GM21528 (cell line): ENCODE data around the gene ALK.

Experiments
- ATAC-seq: cut with Tn5 transposase; IDR thresholded peaks from one replicate; pipeline ENCODE4 v1.9.1; 2021; ENCODE audit warnings: mild to moderate bottlenecking, moderate library complexity; ENCODE audit not compliant: unreplicated experiment, low FRiP score

Gene ALK

DNA sequence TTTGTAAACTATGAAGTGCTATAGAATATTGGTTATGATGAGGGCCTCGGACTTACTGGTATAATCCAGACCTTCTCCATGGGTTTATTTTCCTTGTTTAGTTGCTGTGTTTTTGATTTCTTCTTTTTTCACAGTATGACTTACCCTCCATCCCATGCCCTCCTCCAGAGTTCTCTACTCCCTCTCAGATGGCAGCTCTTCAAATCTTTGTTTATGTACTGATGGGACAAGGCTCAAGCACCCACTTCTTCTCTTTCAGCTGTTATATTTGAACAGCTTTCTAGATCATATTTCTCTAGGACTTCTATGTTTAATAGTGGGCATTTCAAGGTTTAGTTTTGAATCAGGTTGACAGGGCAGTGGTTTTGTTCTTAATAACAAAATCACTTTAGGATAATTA, 762.3 kb downstream of the ALK start:
- no peak for ATAC-seq

DNA sequence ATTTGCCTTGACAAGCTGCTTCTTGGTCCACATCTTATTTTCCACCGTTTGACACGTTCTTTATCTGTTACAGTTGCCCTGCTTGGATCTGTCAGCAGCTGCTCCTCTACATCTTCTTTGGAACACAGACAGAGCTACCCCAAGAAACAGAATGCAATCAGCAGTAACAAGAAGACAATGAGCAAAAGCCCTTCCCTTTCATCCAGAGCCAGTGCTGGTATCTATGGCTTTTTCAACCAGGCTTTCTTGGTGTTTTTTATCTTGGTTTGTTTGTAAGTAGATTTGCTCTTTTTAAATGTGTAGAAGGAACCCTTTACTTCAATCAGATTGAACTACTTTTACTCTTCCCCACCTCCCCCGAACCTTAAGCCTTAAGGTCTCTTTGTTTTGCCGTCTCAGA, 764.3 kb downstream of the ALK start:
- no peak for ATAC-seq

DNA sequence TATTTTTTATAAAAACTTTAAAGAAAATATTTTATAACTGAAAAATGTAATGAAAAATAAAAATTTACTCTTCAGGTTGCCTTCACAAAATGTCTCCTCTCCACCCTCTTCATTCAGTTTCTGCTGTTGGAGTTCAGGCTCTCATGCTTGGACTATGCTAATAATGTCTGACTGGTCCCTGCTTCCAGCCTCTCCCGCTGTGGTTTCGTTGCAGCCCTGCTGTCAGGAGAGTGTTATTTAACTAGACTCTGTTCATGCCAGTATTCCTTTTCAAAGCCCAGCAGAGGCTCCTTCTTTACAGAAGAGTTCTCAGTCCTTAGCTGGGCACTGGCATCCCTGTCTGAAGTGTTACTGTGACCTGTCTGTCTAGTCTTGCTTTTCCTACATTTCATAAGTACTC, 765.8 kb downstream of the ALK start:
- ATAC-seq: no peak

DNA sequence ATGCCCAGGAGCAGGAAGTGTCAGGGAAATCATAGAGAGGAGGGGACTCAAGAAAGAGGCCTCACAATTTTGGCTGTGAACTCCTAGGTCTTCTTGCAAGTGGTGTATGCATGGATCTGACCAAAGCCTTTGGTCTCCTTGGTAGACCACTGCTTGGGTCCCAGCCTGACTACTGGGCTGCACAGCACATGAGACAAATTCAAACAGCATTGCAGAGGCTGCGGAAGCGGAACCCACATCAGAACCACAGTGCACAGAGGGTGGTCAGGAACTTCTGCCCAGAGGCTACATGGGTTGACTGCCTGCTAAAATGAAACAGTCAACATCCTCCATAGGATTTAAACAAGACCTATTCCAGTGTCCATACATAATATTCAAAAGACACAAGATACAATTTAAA, 766.8 kb downstream of the ALK start:
- ATAC-seq: no peak

DNA sequence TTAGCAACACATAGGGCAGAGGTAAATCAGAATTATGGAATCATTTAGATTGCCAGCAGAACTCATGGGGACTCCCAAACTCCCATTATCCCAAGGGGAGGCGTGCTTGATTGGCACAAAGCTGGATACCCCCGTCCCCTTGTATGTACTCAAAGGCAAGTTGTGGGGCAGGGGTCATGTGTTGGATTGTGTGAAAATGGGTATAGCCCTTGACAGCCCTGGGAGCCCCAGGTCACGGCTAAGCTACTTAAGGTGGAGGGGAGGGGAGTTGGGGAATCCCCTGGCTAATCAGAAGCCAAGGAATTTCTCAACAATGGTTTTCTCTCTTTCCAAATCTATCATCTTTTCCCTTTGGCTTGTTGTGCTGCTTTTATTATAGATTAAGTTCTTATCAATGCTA, 773.4 kb downstream of the ALK start:
- ATAC-seq: no peak

DNA sequence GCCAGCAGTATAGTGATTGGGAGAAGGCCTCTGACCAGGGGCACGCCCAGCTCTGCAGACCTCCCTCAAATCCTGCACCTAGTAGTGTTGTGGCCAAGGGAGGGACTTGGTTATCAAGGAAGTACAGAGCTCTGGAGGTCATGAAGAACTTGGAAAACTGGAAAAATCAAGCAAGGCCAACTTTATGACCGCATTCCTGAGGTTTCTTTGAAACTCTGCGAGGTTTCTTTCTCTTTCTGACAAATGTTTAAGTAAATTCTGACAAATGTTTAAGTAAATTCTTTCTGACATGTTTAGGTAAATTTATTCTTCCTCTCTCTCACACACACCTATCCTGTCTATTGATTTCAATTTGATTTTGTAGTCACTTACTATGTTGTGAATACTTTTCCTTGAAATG, 775.2 kb downstream of the ALK start:
- no peak for ATAC-seq

DNA sequence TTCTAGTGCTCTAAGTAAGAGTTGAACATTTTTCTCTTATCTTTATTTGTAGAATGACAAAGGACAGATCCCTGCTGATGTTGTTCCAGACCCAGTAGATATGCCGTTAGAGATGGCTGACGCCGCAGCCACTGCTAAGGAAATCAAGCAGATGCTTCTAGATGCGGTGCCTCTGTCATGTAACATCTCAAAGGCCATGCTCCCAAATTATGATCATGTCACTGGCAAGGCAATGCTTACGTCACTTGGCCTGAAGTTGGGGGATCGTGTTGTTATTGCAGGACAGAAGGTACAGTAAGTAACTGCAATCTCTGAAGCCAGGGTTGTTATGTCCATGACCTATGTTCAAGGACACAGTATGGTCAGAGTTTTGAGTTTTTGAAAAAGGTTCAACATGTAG, 777.7 kb downstream of the ALK start:
- ATAC-seq: no peak
